Neural progenitor cell (in vitro differentiated cells): Measurements from ENCODE around the gene ZNF267.
"Not testable (repeated sequence)": the region's sequence is repeated elsewhere in the genome, so short reads cannot be mapped to it uniquely, and the experiment has no call there.

ENCODE experiments used
- CTCF ChIP-seq: fragments of 200-600 bp; sonication (generic); IDR thresholded peaks from 2 replicates; pipeline ENCODE4 v1.5.1; 2017; ENCODE audit warnings: antibody characterized with exemption, mild to moderate bottlenecking
- EZH2 ChIP-seq: fragments of 200-600 bp; sonication (generic); IDR thresholded peaks from 2 replicates; pipeline ENCODE4 v1.6.1; 2017; ENCODE audit warnings: antibody characterized with exemption, mild to moderate bottlenecking, moderate library complexity
- EZH2phosphoT487 ChIP-seq: fragments of 200-600 bp; sonication (generic); IDR thresholded peaks from 2 replicates; pipeline ENCODE4 v1.6.1; 2017; ENCODE audit warnings: antibody characterized with exemption

GRCh38 chr16:31904571-31904970, 31.0 kb downstream of the ZNF267 start:
- TF ChIP-seq CTCF, EZH2, EZH2phosphoT487: not testable (repeated sequence)
